Endothelial cell (in vitro differentiated cells): ENCODE results near the gene FSTL1. TPM values are rescaled to one million over a fixed set of nuclear protein-coding genes. Genes with fewer than 3 reads are reported as not detected.
A peak's percentile ranks its signal among the peaks of the same experiment; 100 is the strongest.

Experiments
- DNase-seq: peaks from one replicate; pipeline ENCODE4 v3.0.0; 2021; ENCODE audit warnings: low spot score
- H3K27ac Mint-ChIP-seq: one replicate; pipeline ENCODE4 v1.8.0; 2021; ENCODE audit warnings: mixed read lengths, inconsistent platforms; ENCODE audit not compliant: unreplicated experiment
- H3K27me3 Mint-ChIP-seq: one replicate; pipeline ENCODE4 v1.8.0; 2021; ENCODE audit warnings: mild to moderate bottlenecking, moderate library complexity, mixed read lengths, inconsistent platforms; ENCODE audit not compliant: unreplicated experiment
- H3K36me3 Mint-ChIP-seq: one replicate; pipeline ENCODE4 v1.8.0; 2021; ENCODE audit warnings: mild to moderate bottlenecking, low read depth, mixed read lengths, inconsistent platforms; ENCODE audit not compliant: unreplicated experiment
- H3K4me1 Mint-ChIP-seq: one replicate; pipeline ENCODE4 v1.8.0; 2021; ENCODE audit warnings: mild to moderate bottlenecking, mixed read lengths, inconsistent platforms; ENCODE audit not compliant: unreplicated experiment
- H3K4me3 Mint-ChIP-seq: one replicate; pipeline ENCODE4 v1.8.0; 2021; ENCODE audit warnings: mild to moderate bottlenecking, mixed read lengths, inconsistent platforms; ENCODE audit not compliant: unreplicated experiment
- H3K9me3 Mint-ChIP-seq: one replicate; pipeline ENCODE4 v1.8.0; 2021; ENCODE audit warnings: mixed read lengths, inconsistent platforms; ENCODE audit not compliant: unreplicated experiment
- total RNA-seq: library from RNA; stranded (reverse); fragmentation: NEBNext Ultra II Directional; extraction: Animal tissue kit (Norgen Biotek cat#: 25700); gene quantifications from one replicate; pipeline ENCODE4 v1.2.1, GENCODE V29; 2021; ENCODE audit not compliant: unreplicated experiment
- TF ChIP-seq, protein P1 (sequence below): fragments of 200-600 bp; sonication (generic); IDR thresholded peaks from one replicate; pipeline ENCODE4 v1.5.0; 2021; ENCODE audit warnings: antibody characterized with exemption; ENCODE audit not compliant: unreplicated experiment

Gene FSTL1
- total RNA-seq, 1 donor from 2014 or later, result 1,211 TPM

DNA sequence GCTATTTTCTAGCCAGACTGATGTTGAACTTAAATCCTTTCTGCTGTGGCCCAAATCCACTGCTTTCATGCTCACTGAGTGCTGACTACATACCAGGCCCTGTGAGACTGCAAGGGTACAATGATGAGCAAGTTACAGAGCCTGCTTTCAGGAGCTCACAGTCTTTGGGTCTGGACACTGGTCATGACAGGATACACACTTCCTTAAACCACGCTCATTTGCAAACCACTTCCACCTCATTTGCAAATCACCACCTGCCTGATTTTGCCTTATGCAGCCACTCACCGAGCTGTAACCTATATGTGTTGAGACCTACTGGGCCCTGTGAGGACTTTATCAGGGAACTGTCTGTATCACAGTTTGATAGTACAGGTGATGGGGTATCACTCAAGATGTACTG, 51.4 kb downstream of the FSTL1 start:
- Mint-ChIP-seq H3K36me3 (peaks cover 69% of the 10 kb centered on the region), H3K4me3 (peak overlapping the region; percentile 78), H3K4me1 (peaks cover 20% of the 10 kb centered on the region), H3K9me3 (no peaks in the 10 kb centered on the region), H3K27me3 (peaks cover 4% of the 10 kb centered on the region), H3K27ac (no peak overlapping the region)
- TF ChIP-seq, protein P1, sequence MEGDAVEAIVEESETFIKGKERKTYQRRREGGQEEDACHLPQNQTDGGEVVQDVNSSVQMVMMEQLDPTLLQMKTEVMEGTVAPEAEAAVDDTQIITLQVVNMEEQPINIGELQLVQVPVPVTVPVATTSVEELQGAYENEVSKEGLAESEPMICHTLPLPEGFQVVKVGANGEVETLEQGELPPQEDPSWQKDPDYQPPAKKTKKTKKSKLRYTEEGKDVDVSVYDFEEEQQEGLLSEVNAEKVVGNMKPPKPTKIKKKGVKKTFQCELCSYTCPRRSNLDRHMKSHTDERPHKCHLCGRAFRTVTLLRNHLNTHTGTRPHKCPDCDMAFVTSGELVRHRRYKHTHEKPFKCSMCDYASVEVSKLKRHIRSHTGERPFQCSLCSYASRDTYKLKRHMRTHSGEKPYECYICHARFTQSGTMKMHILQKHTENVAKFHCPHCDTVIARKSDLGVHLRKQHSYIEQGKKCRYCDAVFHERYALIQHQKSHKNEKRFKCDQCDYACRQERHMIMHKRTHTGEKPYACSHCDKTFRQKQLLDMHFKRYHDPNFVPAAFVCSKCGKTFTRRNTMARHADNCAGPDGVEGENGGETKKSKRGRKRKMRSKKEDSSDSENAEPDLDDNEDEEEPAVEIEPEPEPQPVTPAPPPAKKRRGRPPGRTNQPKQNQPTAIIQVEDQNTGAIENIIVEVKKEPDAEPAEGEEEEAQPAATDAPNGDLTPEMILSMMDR, result no peak
- DNase-seq, result no peak

DNA sequence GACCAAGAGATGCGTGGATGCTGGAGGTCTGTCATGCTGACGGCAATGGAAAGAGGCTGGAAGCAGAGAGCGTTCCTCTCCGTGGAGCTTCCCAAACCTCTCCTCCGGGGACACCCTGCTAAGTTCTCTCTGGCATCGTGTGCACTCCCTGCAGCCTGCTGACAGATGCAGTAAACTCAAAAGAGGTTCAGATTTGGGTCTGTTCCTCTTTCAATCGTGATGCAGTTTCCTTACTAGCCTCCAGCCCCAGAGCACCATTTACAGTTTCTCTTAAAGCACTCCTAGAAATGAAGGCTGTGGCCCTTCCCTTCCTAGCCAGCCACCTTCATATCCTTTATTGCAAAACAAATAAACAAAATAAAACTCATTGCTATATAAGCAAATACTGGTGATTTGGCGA, 54.3 kb downstream of the FSTL1 start:
- TF ChIP-seq, protein P1, result no peak
- Mint-ChIP-seq H3K27ac (no peak overlapping the region), H3K4me1 (peaks cover 17% of the 10 kb centered on the region), H3K27me3 (no peaks in the 10 kb centered on the region), H3K36me3 (peaks cover 53% of the 10 kb centered on the region), H3K9me3 (no peaks in the 10 kb centered on the region), H3K4me3 (no peak overlapping the region)
- no peak for DNase-seq

DNA sequence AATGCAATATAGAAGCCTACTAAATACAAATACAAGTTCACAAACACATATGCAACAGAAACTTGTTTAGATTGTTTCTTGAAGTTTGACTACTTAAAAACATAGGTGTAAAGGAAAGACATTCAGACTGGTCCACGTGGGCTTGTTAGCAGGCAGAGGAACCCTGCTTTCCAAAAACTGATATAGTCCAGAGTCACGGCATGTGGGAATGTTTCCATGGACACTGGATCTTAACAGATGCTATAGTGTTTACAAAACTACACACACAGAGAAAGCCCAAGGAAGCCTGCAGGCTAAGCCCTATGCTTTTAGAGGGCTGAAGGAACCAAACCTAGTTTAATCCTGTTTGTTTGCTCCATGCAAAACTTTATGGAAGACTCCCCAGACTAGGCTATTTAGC, 56.4 kb downstream of the FSTL1 start:
- Mint-ChIP-seq H3K27me3 (no peaks in the 10 kb centered on the region), H3K27ac (no peak overlapping the region), H3K4me3 (no peak overlapping the region), H3K4me1 (peaks cover under 1% of the 10 kb centered on the region), H3K9me3 (no peaks in the 10 kb centered on the region), H3K36me3 (peaks cover 33% of the 10 kb centered on the region)
- DNase-seq, result no peak
- TF ChIP-seq, protein P1, result no peak

DNA sequence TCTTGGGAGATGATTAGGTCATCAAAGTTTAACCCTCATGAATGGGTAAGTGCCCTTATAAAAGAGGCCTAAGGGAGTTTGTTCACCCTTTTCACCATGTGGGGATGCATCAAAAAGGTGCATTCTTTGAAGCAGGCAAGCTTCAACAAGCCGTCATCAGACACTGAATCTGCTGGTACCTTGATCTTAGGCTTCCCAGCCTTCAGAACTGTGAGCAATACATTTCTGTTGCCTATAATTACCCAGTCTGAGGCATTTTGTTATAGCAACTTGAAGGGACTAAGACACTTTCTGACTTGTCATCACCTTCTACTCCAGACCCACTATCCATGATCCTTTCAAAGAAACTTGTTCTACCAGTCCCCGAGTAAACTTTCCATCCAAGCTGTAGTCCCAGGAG, 57.0 kb downstream of the FSTL1 start:
- no peak overlapping the region for H3K27ac Mint-ChIP-seq
- H3K9me3 Mint-ChIP-seq, result no peaks in the 10 kb centered on the region
- H3K27me3 Mint-ChIP-seq, result no peaks in the 10 kb centered on the region
- peaks cover 31% of the 10 kb centered on the region for H3K36me3 Mint-ChIP-seq
- TF ChIP-seq, protein P1, result no peak
- DNase-seq, result no peak
- no peak overlapping the region for H3K4me3 Mint-ChIP-seq
- no peaks in the 10 kb centered on the region for H3K4me1 Mint-ChIP-seq

DNA sequence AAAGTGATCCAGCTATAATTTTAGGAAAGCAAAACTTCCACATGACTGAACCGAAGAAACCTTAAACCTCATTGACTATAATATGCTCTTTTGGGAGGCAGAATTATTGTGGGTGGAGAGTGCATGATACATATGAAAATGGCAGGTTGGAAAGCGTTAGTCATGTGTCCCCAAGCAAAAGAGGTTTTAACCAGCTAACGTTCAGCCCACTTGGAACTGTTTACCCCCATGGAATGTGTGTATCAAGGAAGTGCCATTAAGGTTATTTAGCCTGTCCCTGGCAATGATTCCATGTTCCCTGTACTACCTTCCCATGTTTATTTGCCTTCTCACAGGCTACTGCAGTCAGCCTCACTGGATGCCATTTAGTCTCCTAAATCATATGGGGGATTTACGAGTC, 57.5 kb downstream of the FSTL1 start:
- Mint-ChIP-seq H3K4me1 (no peaks in the 10 kb centered on the region), H3K9me3 (no peaks in the 10 kb centered on the region), H3K27me3 (no peaks in the 10 kb centered on the region), H3K4me3 (no peak overlapping the region), H3K36me3 (peaks cover 26% of the 10 kb centered on the region), H3K27ac (no peak overlapping the region)
- no peak for DNase-seq
- TF ChIP-seq, protein P1, result no peak
